HepG2 (cell line): ENCODE measurements around the gene STIM2. TPM values are rescaled to one million over a fixed set of nuclear protein-coding genes. Genes with fewer than 3 reads are reported as not detected.

Experiments used
- ARHGAP35 ChIP-seq: sonication (generic); formaldehyde crosslinking; IDR thresholded peaks from 2 replicates; pipeline ENCODE4 v1.9.0; 2022; ENCODE audit warnings: mild to moderate bottlenecking, inconsistent platforms, moderate library complexity, missing genetic modification reagents, borderline replicate concordance
- BORCS8-MEF2B ChIP-seq: sonication (generic); formaldehyde crosslinking; IDR thresholded peaks from 2 replicates; pipeline ENCODE4 v1.8.0; 2022; ENCODE audit warnings: mild to moderate bottlenecking, missing genetic modification reagents
- GABPB1 ChIP-seq: IDR thresholded peaks from 2 replicates; pipeline ENCODE4 v1.6.1; 2016; ENCODE audit warnings: mild to moderate bottlenecking, missing genetic modification reagents, moderate library complexity, missing compliant biosample characterization
- GATAD1 ChIP-seq: IDR thresholded peaks from 2 replicates; pipeline ENCODE4 v1.6.1; 2016; ENCODE audit warnings: missing genetic modification reagents, missing compliant biosample characterization
- JUNB ChIP-seq: sonication (generic); formaldehyde crosslinking; IDR thresholded peaks from 2 replicates; pipeline ENCODE4 v1.8.0; 2022; ENCODE audit warnings: missing genetic modification reagents, mild to moderate bottlenecking, borderline replicate concordance
- KMT2B ChIP-seq: IDR thresholded peaks from 2 replicates; pipeline ENCODE4 v1.6.1; 2016; ENCODE audit warnings: missing genetic modification reagents, missing compliant biosample characterization
- NR2C2 ChIP-seq: sonication (generic); formaldehyde crosslinking; IDR thresholded peaks from 2 replicates; pipeline ENCODE4 v1.4.0; 2020; ENCODE audit warnings: missing genetic modification reagents, mild to moderate bottlenecking, moderate library complexity, borderline replicate concordance
- REPIN1 ChIP-seq: sonication (generic); formaldehyde crosslinking; IDR thresholded peaks from 2 replicates; pipeline ENCODE4 v1.8.0; 2022; ENCODE audit warnings: missing genetic modification reagents, low read depth, mild to moderate bottlenecking, borderline replicate concordance
- TCF7 ChIP-seq: sonication (generic); IDR thresholded peaks from 2 replicates; pipeline ENCODE4 v1.6.1; 2016; ENCODE audit warnings: antibody characterized with exemption, low read depth
- TCF7L2 ChIP-seq: IDR thresholded peaks from 2 replicates; pipeline ENCODE4 v1.6.1; 2011; ENCODE audit warnings: mild to moderate bottlenecking, low read depth, low read length, moderate library complexity
- TSC22D2 ChIP-seq: sonication (generic); formaldehyde crosslinking; IDR thresholded peaks from 2 replicates; pipeline ENCODE4 v1.5.1; 2020; ENCODE audit warnings: missing genetic modification reagents, mild to moderate bottlenecking, borderline replicate concordance
- ZMYM4 ChIP-seq: sonication (generic); formaldehyde crosslinking; IDR thresholded peaks from 2 replicates; pipeline ENCODE4 v1.8.1; 2023; ENCODE audit warnings: mild to moderate bottlenecking, missing genetic modification reagents
- ZNF232 ChIP-seq: sonication (generic); formaldehyde crosslinking; IDR thresholded peaks from 2 replicates; pipeline ENCODE4 v1.4.0; 2020; ENCODE audit warnings: missing genetic modification reagents, borderline replicate concordance
- ZNF431 ChIP-seq: sonication (generic); formaldehyde crosslinking; IDR thresholded peaks from 2 replicates; pipeline ENCODE4 v1.9.0; 2022; ENCODE audit warnings: missing genetic modification reagents, low read depth, mild to moderate bottlenecking, borderline replicate concordance
- ZNF570 ChIP-seq: sonication (generic); formaldehyde crosslinking; IDR thresholded peaks from 2 replicates; pipeline ENCODE4 v1.4.0; 2020; ENCODE audit warnings: mild to moderate bottlenecking, missing genetic modification reagents, borderline replicate concordance
- ZNF777 ChIP-seq: sonication (generic); formaldehyde crosslinking; IDR thresholded peaks from 2 replicates; pipeline ENCODE4 v1.4.0; 2020; ENCODE audit warnings: missing genetic modification reagents
- ZNF850 ChIP-seq: sonication (generic); formaldehyde crosslinking; conservative IDR thresholded peaks from 2 replicates; pipeline ENCODE4 v1.9.0; 2021; ENCODE audit warnings: mild to moderate bottlenecking, missing genetic modification reagents
- polyA plus RNA-seq, 8 experiments: library from polyadenylated mRNA; depleted of rRNA in 3 of 8; stranded (reverse) in 7 of 8; unstranded in 1 of 8; fragments of >200 nt; fragmentation: Illumina TruSeq in 4 of 8; extraction: Trizol in 4 of 8; gene quantifications; 2 replicates each; pipeline versions ENCODE4 v1.2.1 to v1.2.3, GENCODE V29; 2011 to 2016; ENCODE audit warnings: low read depth in 4 of 8, missing spikeins in 1 of 8, mixed read lengths in 1 of 8; ENCODE audit not compliant: insufficient read depth in 1 of 8
- total RNA-seq, 5 experiments: library from RNA; depleted of rRNA; stranded (reverse); fragments of >200 nt; fragmentation: Illumina TruSeq; extraction: Trizol; gene quantifications; 2 replicates each; pipeline ENCODE4 v1.2.3, GENCODE V29; 2016; ENCODE audit warnings: low read depth in 1 of 5
- TF ChIP-seq, protein P1 (sequence below): sonication (generic); formaldehyde crosslinking; IDR thresholded peaks from 2 replicates; pipeline ENCODE4 v1.5.0; 2020; ENCODE audit warnings: missing genetic modification reagents
- TF ChIP-seq, protein P2 (sequence below): sonication (generic); formaldehyde crosslinking; IDR thresholded peaks from 2 replicates; pipeline ENCODE4 v1.8.1; 2022; ENCODE audit warnings: low read depth, mild to moderate bottlenecking, missing genetic modification reagents
- TF ChIP-seq, protein P3 (sequence below): IDR thresholded peaks from 2 replicates; pipeline ENCODE4 v1.6.1; 2016; ENCODE audit warnings: low read depth
- TF ChIP-seq, protein P4 (sequence below): sonication (generic); formaldehyde crosslinking; IDR thresholded peaks from 2 replicates; pipeline ENCODE4 v1.8.0; 2022; ENCODE audit warnings: low read depth, missing genetic modification reagents

Gene STIM2
- total and polyA plus RNA-seq, 2 of the 13 experiments (the other 11 are each of a cell fraction or from before 2014, with no cell fraction given) = 19.3 to 19.4 TPM

DNA sequence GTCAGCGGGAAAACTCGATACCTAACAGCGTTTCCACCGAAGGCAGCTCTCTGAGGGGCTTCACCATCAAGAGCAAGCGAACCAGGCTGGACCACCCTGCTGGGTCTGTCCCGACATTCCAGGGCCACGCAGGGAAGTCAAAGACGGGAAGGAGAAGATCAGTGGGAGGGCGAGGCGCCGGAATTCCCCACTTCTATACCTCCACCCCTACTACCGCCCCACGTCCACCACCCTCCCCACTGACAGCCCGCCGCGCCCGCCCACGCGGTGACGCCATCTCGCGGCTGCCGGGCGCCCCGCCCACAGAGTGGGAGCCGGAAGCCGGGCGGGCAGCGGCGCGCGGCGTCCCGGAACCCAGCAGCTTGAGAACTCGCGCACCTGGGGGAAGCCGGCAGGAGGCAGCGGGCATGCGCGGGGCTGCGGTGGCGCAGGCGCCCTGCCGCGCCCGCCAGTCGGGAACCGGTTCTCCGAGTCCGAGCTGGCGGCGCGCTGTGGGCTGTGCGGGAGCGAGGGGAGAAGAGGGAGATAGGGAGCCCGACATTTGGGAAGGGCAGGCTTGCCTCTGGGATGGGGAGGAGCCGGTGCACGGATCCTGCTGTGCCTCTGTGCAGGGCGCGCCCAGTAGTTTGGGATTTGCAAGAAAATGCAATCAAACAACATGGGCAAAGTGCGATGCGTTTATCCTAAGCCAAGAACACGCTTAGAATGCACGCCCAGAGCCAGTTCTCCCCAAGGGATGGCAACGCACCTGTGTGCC lies 3.2 kb upstream of the STIM2 start (continued):
- TF ChIP-seq ZNF232 (CRISPR knock-in tag) (no peak), NR2C2 (CRISPR knock-in tag) (peak; percentile 55), GATAD1 (CRISPR knock-in tag) (peak; percentile 78), JUNB (CRISPR knock-in tag) (peak; percentile 48; the same call in 1 of the 2 replicates), KMT2B (CRISPR knock-in tag) (0 out of 2 replicates have a peak, but pooled peaks have one; percentile 20), GABPB1 (CRISPR knock-in tag) (peak; percentile 91), ZMYM4 (CRISPR knock-in tag) (peak; percentile 83), ZNF850 (no peak), TCF7 (no peak), TSC22D2 (CRISPR knock-in tag) (0 out of 2 replicates have a peak, but pooled peaks have one; percentile 58), ZNF570 (no peak), REPIN1 (0 out of 2 replicates have a peak, but pooled peaks have one; percentile 10), ZNF777 (CRISPR knock-in tag) (0 out of 2 replicates have a peak, but pooled peaks have one; percentile 48), BORCS8-MEF2B (CRISPR knock-in tag) (peak; percentile 73), TCF7L2 (no peak), ARHGAP35 (CRISPR knock-in tag) (no peak), ZNF431 (CRISPR knock-in tag) (peak; percentile 25; the same call in 1 of the 2 replicates)
- TF ChIP-seq, protein P1, sequence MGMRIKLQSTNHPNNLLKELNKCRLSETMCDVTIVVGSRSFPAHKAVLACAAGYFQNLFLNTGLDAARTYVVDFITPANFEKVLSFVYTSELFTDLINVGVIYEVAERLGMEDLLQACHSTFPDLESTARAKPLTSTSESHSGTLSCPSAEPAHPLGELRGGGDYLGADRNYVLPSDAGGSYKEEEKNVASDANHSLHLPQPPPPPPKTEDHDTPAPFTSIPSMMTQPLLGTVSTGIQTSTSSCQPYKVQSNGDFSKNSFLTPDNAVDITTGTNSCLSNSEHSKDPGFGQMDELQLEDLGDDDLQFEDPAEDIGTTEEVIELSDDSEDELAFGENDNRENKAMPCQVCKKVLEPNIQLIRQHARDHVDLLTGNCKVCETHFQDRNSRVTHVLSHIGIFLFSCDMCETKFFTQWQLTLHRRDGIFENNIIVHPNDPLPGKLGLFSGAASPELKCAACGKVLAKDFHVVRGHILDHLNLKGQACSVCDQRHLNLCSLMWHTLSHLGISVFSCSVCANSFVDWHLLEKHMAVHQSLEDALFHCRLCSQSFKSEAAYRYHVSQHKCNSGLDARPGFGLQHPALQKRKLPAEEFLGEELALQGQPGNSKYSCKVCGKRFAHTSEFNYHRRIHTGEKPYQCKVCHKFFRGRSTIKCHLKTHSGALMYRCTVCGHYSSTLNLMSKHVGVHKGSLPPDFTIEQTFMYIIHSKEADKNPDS (CRISPR knock-in tag) = peak; percentile 15; the same call in 1 of the 2 replicates
- TF ChIP-seq, protein P2, sequence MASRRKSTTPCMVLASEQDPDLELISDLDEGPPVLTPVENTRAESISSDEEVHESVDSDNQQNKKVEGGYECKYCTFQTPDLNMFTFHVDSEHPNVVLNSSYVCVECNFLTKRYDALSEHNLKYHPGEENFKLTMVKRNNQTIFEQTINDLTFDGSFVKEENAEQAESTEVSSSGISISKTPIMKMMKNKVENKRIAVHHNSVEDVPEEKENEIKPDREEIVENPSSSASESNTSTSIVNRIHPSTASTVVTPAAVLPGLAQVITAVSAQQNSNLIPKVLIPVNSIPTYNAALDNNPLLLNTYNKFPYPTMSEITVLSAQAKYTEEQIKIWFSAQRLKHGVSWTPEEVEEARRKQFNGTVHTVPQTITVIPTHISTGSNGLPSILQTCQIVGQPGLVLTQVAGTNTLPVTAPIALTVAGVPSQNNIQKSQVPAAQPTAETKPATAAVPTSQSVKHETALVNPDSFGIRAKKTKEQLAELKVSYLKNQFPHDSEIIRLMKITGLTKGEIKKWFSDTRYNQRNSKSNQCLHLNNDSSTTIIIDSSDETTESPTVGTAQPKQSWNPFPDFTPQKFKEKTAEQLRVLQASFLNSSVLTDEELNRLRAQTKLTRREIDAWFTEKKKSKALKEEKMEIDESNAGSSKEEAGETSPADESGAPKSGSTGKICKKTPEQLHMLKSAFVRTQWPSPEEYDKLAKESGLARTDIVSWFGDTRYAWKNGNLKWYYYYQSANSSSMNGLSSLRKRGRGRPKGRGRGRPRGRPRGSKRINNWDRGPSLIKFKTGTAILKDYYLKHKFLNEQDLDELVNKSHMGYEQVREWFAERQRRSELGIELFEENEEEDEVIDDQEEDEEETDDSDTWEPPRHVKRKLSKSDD (CRISPR knock-in tag) = peak; percentile 82
- TF ChIP-seq, protein P3, sequence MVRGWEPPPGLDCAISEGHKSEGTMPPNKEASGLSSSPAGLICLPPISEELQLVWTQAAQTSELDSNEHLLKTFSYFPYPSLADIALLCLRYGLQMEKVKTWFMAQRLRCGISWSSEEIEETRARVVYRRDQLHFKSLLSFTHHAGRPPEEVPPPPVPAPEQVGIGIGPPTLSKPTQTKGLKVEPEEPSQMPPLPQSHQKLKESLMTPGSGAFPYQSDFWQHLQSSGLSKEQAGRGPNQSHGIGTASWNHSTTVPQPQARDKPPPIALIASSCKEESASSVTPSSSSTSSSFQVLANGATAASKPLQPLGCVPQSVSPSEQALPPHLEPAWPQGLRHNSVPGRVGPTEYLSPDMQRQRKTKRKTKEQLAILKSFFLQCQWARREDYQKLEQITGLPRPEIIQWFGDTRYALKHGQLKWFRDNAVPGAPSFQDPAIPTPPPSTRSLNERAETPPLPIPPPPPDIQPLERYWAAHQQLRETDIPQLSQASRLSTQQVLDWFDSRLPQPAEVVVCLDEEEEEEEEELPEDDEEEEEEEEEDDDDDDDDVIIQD = peak; percentile 24; the same call in 1 of the 2 replicates
- TF ChIP-seq, protein P4, sequence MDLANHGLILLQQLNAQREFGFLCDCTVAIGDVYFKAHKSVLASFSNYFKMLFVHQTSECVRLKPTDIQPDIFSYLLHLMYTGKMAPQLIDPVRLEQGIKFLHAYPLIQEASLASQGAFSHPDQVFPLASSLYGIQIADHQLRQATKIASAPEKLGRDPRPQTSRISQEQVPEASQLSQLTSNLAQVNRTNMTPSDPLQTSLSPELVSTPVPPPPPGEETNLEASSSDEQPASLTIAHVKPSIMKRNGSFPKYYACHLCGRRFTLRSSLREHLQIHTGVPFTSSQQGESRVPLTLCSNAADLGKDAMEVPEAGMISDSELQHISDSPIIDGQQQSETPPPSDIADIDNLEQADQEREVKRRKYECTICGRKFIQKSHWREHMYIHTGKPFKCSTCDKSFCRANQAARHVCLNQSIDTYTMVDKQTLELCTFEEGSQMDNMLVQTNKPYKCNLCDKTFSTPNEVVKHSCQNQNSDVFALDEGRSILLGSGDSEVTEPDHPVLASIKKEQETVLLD (CRISPR knock-in tag) = peak; percentile 71; the same call in 1 of the 2 replicates
